PC-9 (cell line): ENCODE data around the gene PDHX. TPM values are rescaled to one million over a fixed set of nuclear protein-coding genes. Genes with fewer than 3 reads are reported as not detected.

Experiments
- BruUV-seq: library from RNA; stranded (reverse); fragments of 400-500 nt; replicated peaks from 2 replicates; lab custom pipeline; 2021; lab: Mats Ljungman, UMichigan
- CTCF ChIA-PET: fragments of 300-600 bp; sonication (Branson Sonifier 250); formaldehyde crosslinking; loops from one replicate; lab custom pipeline; 2022; ENCODE audit warnings: antibody characterized with exemption; lab: Charles Lee
- POLR2A ChIA-PET: fragments of 300-600 bp; sonication (Branson Sonifier 250); formaldehyde crosslinking; loops from one replicate; lab custom pipeline; 2022; ENCODE audit warnings: antibody characterized with exemption; ENCODE audit not compliant: unreplicated experiment; lab: Charles Lee
- DNase-seq, 2 experiments: peaks; one replicate each; pipeline versions ENCODE4 v3.0.0 to v3.0.0-alpha.2; 2015 to 2022; ENCODE audit warnings: mixed read lengths in 1 of 2
- H2AFZ ChIP-seq: fragments of 200-600 bp; sonication (generic); 2 replicates; pipeline ENCODE4 v1.8.1; 2017; ENCODE audit warnings: antibody characterized with exemption
- H3F3A ChIP-seq: fragments of 200-600 bp; sonication (generic); 2 replicates; pipeline ENCODE4 v1.8.1; 2017; ENCODE audit warnings: antibody characterized with exemption, mild to moderate bottlenecking, low read depth; ENCODE audit not compliant: insufficient read depth
- H3K27ac ChIP-seq: fragments of 200-600 bp; sonication (generic); 2 replicates; pipeline ENCODE4 v1.6.1; 2016; ENCODE audit warnings: mixed run types
- H3K27me3 ChIP-seq: fragments of 200-600 bp; sonication (generic); 2 replicates; pipeline ENCODE4 v1.6.1; 2016; ENCODE audit warnings: low read depth, mixed run types; ENCODE audit not compliant: insufficient read depth
- H3K36me3 ChIP-seq: fragments of 200-600 bp; sonication (generic); 2 replicates; pipeline ENCODE4 v1.6.1; 2016; ENCODE audit warnings: low read depth, mixed run types
- H3K4me1 ChIP-seq: fragments of 200-600 bp; sonication (generic); replicated peaks from 2 replicates; pipeline ENCODE4 v1.6.1; 2016; ENCODE audit warnings: mixed run types; ENCODE audit not compliant: insufficient read depth
- H3K4me2 ChIP-seq: fragments of 200-600 bp; sonication (generic); 2 replicates; pipeline ENCODE4 v1.6.1; 2017; ENCODE audit warnings: mixed run types
- H3K4me3 ChIP-seq: fragments of 200-600 bp; sonication (generic); 2 replicates; pipeline ENCODE4 v1.6.1; 2016; ENCODE audit warnings: mixed run types
- H3K79me2 ChIP-seq: fragments of 200-600 bp; sonication (generic); 2 replicates; pipeline ENCODE4 v1.6.1; 2017; ENCODE audit warnings: low read depth, mixed run types
- H3K9me2 ChIP-seq: fragments of 200-600 bp; sonication (generic); 2 replicates; pipeline ENCODE4 v1.8.1; 2017; ENCODE audit warnings: mild to moderate bottlenecking; ENCODE audit not compliant: insufficient read depth
- H3K9me3 ChIP-seq: fragments of 200-600 bp; sonication (generic); 2 replicates; pipeline ENCODE4 v1.8.1; 2016; ENCODE audit warnings: low read depth; ENCODE audit not compliant: insufficient read depth
- H4K20me1 ChIP-seq: fragments of 200-600 bp; sonication (generic); 2 replicates; pipeline ENCODE4 v1.8.1; 2017; ENCODE audit not compliant: insufficient read depth
- EZH2 ChIP-seq: fragments of 200-600 bp; sonication (generic); IDR thresholded peaks from 2 replicates; pipeline ENCODE4 v1.8.0; 2017; ENCODE audit warnings: antibody characterized with exemption, low read depth
- intact Hi-C: fragments of 100-400 bp; cut with micrococcal nuclease; formaldehyde crosslinking; loops from one replicate; pipeline ENCODE4 v1.10.0; 2022; ENCODE audit not compliant: unreplicated experiment
- total RNA-seq: library from RNA; stranded (reverse); gene quantifications from 2 replicates; pipeline ENCODE4 v1.2.3, GENCODE V29; 2021
- TF ChIP-seq, protein P1 (sequence below): fragments of 200-600 bp; sonication (generic); conservative IDR thresholded peaks from 2 replicates; pipeline ENCODE4 v1.6.1; 2017; ENCODE audit warnings: mixed run types, antibody characterized with exemption, mild to moderate bottlenecking, moderate library complexity

The PDHX gene
- total RNA-seq, 1 experiment from 2014 or later, result 47.0 TPM

DNA sequence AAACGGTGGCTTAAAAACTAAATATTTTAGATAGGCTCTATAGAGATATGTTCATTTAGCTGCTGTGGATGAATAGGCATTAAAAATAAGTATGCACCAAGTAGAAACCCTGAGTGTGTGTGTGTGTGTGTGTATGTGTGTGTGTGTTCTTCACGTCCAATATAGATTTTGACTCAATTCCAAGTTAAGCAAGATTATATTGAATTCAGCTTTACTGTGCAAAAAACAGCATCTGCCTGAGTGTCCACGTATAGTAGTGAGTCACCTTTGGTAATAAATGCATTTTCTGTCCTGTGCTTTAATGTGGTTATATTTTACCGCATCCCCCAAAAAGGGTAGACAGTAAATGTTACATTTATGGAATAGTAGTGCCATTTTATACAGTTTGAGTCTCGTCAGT, 71.2 kb downstream of the PDHX start:
- H3K9me3 ChIP-seq, result no peaks in the 10 kb centered on the region
- no peak overlapping the region for H3K4me3 ChIP-seq
- H3K79me2 ChIP-seq, result no peaks in the 10 kb centered on the region
- no peaks in the 10 kb centered on the region for H4K20me1 ChIP-seq
- no peak for DNase-seq
- no peaks in the 10 kb centered on the region for H3K27me3 ChIP-seq
- H3K27ac ChIP-seq, result no peak overlapping the region
- TF ChIP-seq, protein P1, sequence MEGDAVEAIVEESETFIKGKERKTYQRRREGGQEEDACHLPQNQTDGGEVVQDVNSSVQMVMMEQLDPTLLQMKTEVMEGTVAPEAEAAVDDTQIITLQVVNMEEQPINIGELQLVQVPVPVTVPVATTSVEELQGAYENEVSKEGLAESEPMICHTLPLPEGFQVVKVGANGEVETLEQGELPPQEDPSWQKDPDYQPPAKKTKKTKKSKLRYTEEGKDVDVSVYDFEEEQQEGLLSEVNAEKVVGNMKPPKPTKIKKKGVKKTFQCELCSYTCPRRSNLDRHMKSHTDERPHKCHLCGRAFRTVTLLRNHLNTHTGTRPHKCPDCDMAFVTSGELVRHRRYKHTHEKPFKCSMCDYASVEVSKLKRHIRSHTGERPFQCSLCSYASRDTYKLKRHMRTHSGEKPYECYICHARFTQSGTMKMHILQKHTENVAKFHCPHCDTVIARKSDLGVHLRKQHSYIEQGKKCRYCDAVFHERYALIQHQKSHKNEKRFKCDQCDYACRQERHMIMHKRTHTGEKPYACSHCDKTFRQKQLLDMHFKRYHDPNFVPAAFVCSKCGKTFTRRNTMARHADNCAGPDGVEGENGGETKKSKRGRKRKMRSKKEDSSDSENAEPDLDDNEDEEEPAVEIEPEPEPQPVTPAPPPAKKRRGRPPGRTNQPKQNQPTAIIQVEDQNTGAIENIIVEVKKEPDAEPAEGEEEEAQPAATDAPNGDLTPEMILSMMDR, result no peak
- TF ChIP-seq EZH2, result no peak
- ChIA-PET CTCF (no interaction called here), POLR2A (interaction anchor here (0.6 to 1.3 kb wide), 3 partner anchors 21 to 1006 kb away, joined by 4 to 8 read pairs (median 8); no protein-coding TSS in a partner anchor)
- intact Hi-C loops, result no loop called here
- no TSS peak for BruUV-seq
- H3K4me2 ChIP-seq, result no peak overlapping the region
- H3K9me2 ChIP-seq, result no peaks in the 10 kb centered on the region
- no peaks in the 10 kb centered on the region for H3K4me1 ChIP-seq
- peaks cover 34% of the 10 kb centered on the region for H3K36me3 ChIP-seq
- H2AFZ ChIP-seq, result no peak overlapping the region
- peaks cover 7% of the 10 kb centered on the region; the same call in 1 of the 2 replicates for H3F3A ChIP-seq

DNA sequence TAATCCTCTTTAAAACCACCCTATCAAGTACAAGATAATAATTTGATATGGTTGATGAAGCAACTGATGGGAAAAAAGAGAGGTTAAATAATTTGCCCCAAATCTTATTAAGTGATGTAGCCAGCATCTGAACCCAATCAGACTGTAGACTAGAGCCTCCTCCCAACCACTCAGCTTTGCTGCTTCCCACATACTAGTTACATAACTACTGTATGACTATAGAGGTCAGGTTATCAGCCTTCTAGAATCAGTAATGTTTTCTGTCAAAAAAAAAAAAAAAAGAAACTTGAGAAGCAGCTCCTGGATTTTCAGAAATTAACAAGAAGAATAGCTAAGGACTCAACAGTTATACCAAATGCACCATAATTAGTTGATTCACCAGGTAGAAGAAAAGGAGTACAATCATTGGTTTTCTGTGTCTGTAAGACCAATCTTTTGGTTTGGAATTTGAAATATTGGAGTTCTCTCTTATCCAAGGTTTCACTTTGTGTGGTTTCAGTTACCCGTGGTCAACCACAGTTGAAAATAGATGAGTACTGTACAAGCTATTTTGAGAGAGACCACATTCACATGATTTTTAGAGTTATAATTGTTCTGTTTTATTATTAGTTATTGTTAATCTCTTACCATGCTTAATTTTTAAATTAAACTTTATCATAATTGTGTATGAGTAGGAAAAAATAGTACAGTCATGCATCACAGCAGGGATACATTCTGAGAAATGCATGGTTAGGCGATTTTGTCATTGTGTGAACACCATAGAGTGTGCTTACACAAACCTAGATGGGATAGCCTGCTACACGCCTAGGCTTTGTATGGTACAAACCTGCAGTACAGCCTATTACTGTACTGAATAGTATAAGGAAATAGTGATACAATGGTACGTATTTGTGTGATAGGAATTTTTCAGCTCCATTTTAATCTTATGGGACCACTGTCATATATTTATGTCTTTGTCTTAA, 72.2 kb downstream of the PDHX start:
- no peak overlapping the region for H3K4me3 ChIP-seq
- CTCF ChIA-PET, result no interaction called here
- H3K27ac ChIP-seq, result no peak overlapping the region

DNA sequence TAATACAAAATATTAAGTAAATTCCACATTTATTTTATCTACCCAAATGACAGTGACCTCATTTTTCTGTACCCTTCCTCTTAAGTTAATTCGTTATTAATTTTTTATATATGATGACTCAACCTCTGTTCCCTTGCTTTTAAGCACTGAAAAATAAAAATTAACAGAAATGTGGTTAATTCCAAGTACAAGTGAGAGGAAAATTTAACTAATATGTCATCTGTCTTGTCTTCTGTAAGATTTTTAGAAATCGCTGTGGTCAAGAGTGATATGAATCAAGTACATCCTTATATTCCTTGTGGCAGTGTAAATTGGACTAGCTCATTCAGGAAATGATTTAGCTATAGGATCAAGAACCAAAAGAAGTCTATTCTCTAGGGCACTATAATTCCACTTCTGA, 74.5 kb downstream of the PDHX start:
- intact Hi-C loops, result no loop called here

More for the DNA sequence above, 72.2 kb downstream of the PDHX start:
- BruUV-seq, result no TSS peak
- H2AFZ ChIP-seq, result no peak overlapping the region
- H3K36me3 ChIP-seq, result peaks cover 37% of the 10 kb centered on the region
- H3K9me3 ChIP-seq, result no peaks in the 10 kb centered on the region
- peaks cover 7% of the 10 kb centered on the region; the same call in 1 of the 2 replicates for H3F3A ChIP-seq
- DNase-seq, result no peak
- intact Hi-C loops, result no loop called here
- no peaks in the 10 kb centered on the region for H3K27me3 ChIP-seq
- no peaks in the 10 kb centered on the region for H4K20me1 ChIP-seq
- POLR2A ChIA-PET, result no interaction called here
- no peaks in the 10 kb centered on the region for H3K4me1 ChIP-seq
- no peaks in the 10 kb centered on the region for H3K79me2 ChIP-seq
- TF ChIP-seq, protein P1, result no peak
- TF ChIP-seq EZH2, result no peak
- no peaks in the 10 kb centered on the region for H3K9me2 ChIP-seq
- H3K4me2 ChIP-seq, result no peak overlapping the region

More for the DNA sequence above, 74.5 kb downstream of the PDHX start:
- TF ChIP-seq, protein P1, result no peak
- no peaks in the 10 kb centered on the region for H3K9me3 ChIP-seq
- H3K36me3 ChIP-seq, result peaks cover 20% of the 10 kb centered on the region
- no peaks in the 10 kb centered on the region for H4K20me1 ChIP-seq
- H3K27ac ChIP-seq, result no peak overlapping the region
- H3K27me3 ChIP-seq, result no peaks in the 10 kb centered on the region
- H3K9me2 ChIP-seq, result no peaks in the 10 kb centered on the region
- H3K79me2 ChIP-seq, result no peaks in the 10 kb centered on the region
- DNase-seq, result no peak
- H3K4me2 ChIP-seq, result no peak overlapping the region
- H3K4me3 ChIP-seq, result no peak overlapping the region
- H3F3A ChIP-seq, result peaks cover 12% of the 10 kb centered on the region; the same call in 1 of the 2 replicates
- BruUV-seq, result no TSS peak
- H2AFZ ChIP-seq, result no peak overlapping the region
- ChIA-PET CTCF (no interaction called here), POLR2A (no interaction called here)
- H3K4me1 ChIP-seq, result no peaks in the 10 kb centered on the region
